HepG2 (cell line): ENCODE measurements around the gene SPDL1. TPM values are rescaled to one million over a fixed set of nuclear protein-coding genes. Genes with fewer than 3 reads are reported as not detected.

Experiments used
- CCAR2 ChIP-seq: fragments of 200-400 bp; formaldehyde crosslinking; optimal IDR thresholded peaks from 2 replicates; pipeline ENCODE3; 2018; ENCODE audit warnings: low read depth, mild to moderate bottlenecking, low read length, moderate library complexity
- ETS1 ChIP-seq: sonication (generic); formaldehyde crosslinking; IDR thresholded peaks from 2 replicates; pipeline ENCODE4 v1.4.0; 2020; ENCODE audit warnings: missing genetic modification reagents
- FLYWCH1 ChIP-seq: sonication (generic); formaldehyde crosslinking; IDR thresholded peaks from 2 replicates; pipeline ENCODE4 v1.8.1; 2023; ENCODE audit warnings: mild to moderate bottlenecking, missing genetic modification reagents
- NFAT5 ChIP-seq: sonication (generic); formaldehyde crosslinking; IDR thresholded peaks from 2 replicates; pipeline ENCODE4 v1.4.0; 2020; ENCODE audit warnings: missing genetic modification reagents
- RFXANK ChIP-seq: IDR thresholded peaks from 2 replicates; pipeline ENCODE4 v1.6.1; 2016
- SNRNP70 ChIP-seq: fragments of 200-400 bp; formaldehyde crosslinking; IDR thresholded peaks from 2 replicates; pipeline ENCODE4 v1.6.1; 2017; ENCODE audit warnings: mild to moderate bottlenecking, low read depth, low read length, moderate library complexity
- SOX6 ChIP-seq, 2 experiments: fragments of 450-650 bp in 1 of 2; sonication (generic) in 1 of 2; formaldehyde crosslinking in 1 of 2; IDR thresholded peaks; 2 replicates each; pipeline versions ENCODE4 v1.4.0 to v1.6.1; 2017 to 2020; ENCODE audit warnings: antibody characterized with exemption in 1 of 2, mild to moderate bottlenecking in 1 of 2, missing genetic modification reagents in 1 of 2
- ZBTB3 ChIP-seq: sonication (generic); formaldehyde crosslinking; IDR thresholded peaks from 2 replicates; pipeline ENCODE4 v1.4.0; 2020; ENCODE audit warnings: low read depth, mild to moderate bottlenecking, moderate library complexity, missing genetic modification reagents, borderline replicate concordance
- ZMYM3 ChIP-seq: sonication (generic); formaldehyde crosslinking; IDR thresholded peaks from 2 replicates; pipeline ENCODE4 v1.5.1; 2020; ENCODE audit warnings: mild to moderate bottlenecking, missing genetic modification reagents
- ZNF121 ChIP-seq: sonication (generic); formaldehyde crosslinking; IDR thresholded peaks from 2 replicates; pipeline ENCODE4 v1.5.0; 2020; ENCODE audit warnings: mild to moderate bottlenecking, missing genetic modification reagents
- ZNF180 ChIP-seq: sonication (generic); formaldehyde crosslinking; IDR thresholded peaks from 2 replicates; pipeline ENCODE4 v1.4.0; 2020; ENCODE audit warnings: low read depth, missing genetic modification reagents, borderline replicate concordance
- ZNF253 ChIP-seq: sonication (generic); formaldehyde crosslinking; IDR thresholded peaks from 2 replicates; pipeline ENCODE4 v1.8.0; 2022; ENCODE audit warnings: mild to moderate bottlenecking, missing genetic modification reagents, borderline replicate concordance
- ZNF33A ChIP-seq: sonication (generic); formaldehyde crosslinking; IDR thresholded peaks from 2 replicates; pipeline ENCODE4 v1.5.1; 2020; ENCODE audit warnings: missing genetic modification reagents, mild to moderate bottlenecking, moderate library complexity, borderline replicate concordance
- ZNF383 ChIP-seq: sonication (generic); formaldehyde crosslinking; IDR thresholded peaks from 2 replicates; pipeline ENCODE4 v1.4.0; 2020; ENCODE audit warnings: missing genetic modification reagents, mild to moderate bottlenecking, borderline replicate concordance
- ZNF556 ChIP-seq: sonication (generic); formaldehyde crosslinking; IDR thresholded peaks from 2 replicates; pipeline ENCODE4 v1.4.0; 2020; ENCODE audit warnings: mild to moderate bottlenecking, missing genetic modification reagents, borderline replicate concordance
- ZNF839 ChIP-seq: sonication (generic); formaldehyde crosslinking; IDR thresholded peaks from 2 replicates; pipeline ENCODE4 v1.4.0; 2020; ENCODE audit warnings: missing genetic modification reagents, mild to moderate bottlenecking, borderline replicate concordance
- ZNF850 ChIP-seq: sonication (generic); formaldehyde crosslinking; conservative IDR thresholded peaks from 2 replicates; pipeline ENCODE4 v1.9.0; 2021; ENCODE audit warnings: mild to moderate bottlenecking, missing genetic modification reagents
- ZZZ3 ChIP-seq: sonication (generic); formaldehyde crosslinking; IDR thresholded peaks from 2 replicates; pipeline ENCODE4 v1.4.0; 2020; ENCODE audit warnings: missing genetic modification reagents, mild to moderate bottlenecking, borderline replicate concordance
- polyA plus RNA-seq, 8 experiments: library from polyadenylated mRNA; depleted of rRNA in 3 of 8; stranded (reverse) in 7 of 8; unstranded in 1 of 8; fragments of >200 nt; fragmentation: Illumina TruSeq in 4 of 8; extraction: Trizol in 4 of 8; gene quantifications; 2 replicates each; pipeline versions ENCODE4 v1.2.1 to v1.2.3, GENCODE V29; 2011 to 2016; ENCODE audit warnings: low read depth in 4 of 8, missing spikeins in 1 of 8, mixed read lengths in 1 of 8; ENCODE audit not compliant: insufficient read depth in 1 of 8
- total RNA-seq, 5 experiments: library from RNA; depleted of rRNA; stranded (reverse); fragments of >200 nt; fragmentation: Illumina TruSeq; extraction: Trizol; gene quantifications; 2 replicates each; pipeline ENCODE4 v1.2.3, GENCODE V29; 2016; ENCODE audit warnings: low read depth in 1 of 5

Gene SPDL1
- total and polyA plus RNA-seq, 2 of the 13 experiments (the other 11 are each of a cell fraction or from before 2014, with no cell fraction given), result 10.9 to 36.6 TPM

- TF ChIP-seq SNRNP70, result no peak
- no peak for TF ChIP-seq ZBTB3
- TF ChIP-seq ZNF33A (CRISPR knock-in tag), result no peak
- no peak for TF ChIP-seq SOX6 (IDR thresholded peaks at IDR 0.05)
- no peak; the same call in 1 of the 2 replicates for TF ChIP-seq SOX6 (CRISPR knock-in tag; IDR thresholded peaks at IDR 0.05)
- no peak for TF ChIP-seq ZNF180 (CRISPR knock-in tag)
- TF ChIP-seq ETS1, result no peak
- no peak for TF ChIP-seq ZMYM3
- no peak for TF ChIP-seq RFXANK (CRISPR knock-in tag)
- TF ChIP-seq ZNF839, result no peak
- peak; percentile 41; the same call in 1 of the 2 replicates for TF ChIP-seq ZNF556
- TF ChIP-seq ZNF253 (CRISPR knock-in tag), result no peak
- TF ChIP-seq FLYWCH1 (CRISPR knock-in tag), result no peak
- TF ChIP-seq CCAR2, result no peak
- peak; percentile 25; the same call in 1 of the 2 replicates for TF ChIP-seq ZZZ3 (CRISPR knock-in tag)
- TF ChIP-seq NFAT5, result no peak
- no peak for TF ChIP-seq ZNF383
- no peak for TF ChIP-seq ZNF121
- TF ChIP-seq ZNF850 (CRISPR knock-in tag), result no peak
Observed at GRCh38 chr5:169583424-169584220, at the start of gene SPDL1 (continued).
